Embryonic facial prominence (tissue), 1 donor: ENCODE measurements around the gene HNRNPA2B1.
"Not testable (repeated sequence)": the region's sequence is repeated elsewhere in the genome, so short reads cannot be mapped to it uniquely, and the experiment has no call there.

Experiments
- DNase-seq: peaks from one replicate; pipeline ENCODE4 v3.0.0-alpha.2; 2016; ENCODE audit errors: extremely low spot score

HNRNPA2B1 gene

GRCh38 chr7:26166684-26167266 lies 33.8 kb downstream of the HNRNPA2B1 start:
- DNase-seq: no peak

- DNase-seq: no peak
Measured at GRCh38 chr7:26165950-26166683, 34.4 kb downstream of the HNRNPA2B1 start.

- DNase-seq: not testable (repeated sequence)
Measured at GRCh38 chr7:26163804-26164203, 36.7 kb downstream of the HNRNPA2B1 start.

GRCh38 chr7:26162431-26162830 lies 38.1 kb downstream of the HNRNPA2B1 start:
- DNase-seq: no peak

GRCh38 chr7:26160896-26161295 lies 39.6 kb downstream of the HNRNPA2B1 start:
- no peak for DNase-seq

- DNase-seq: no peak
Measured at GRCh38 chr7:26159243-26159642, 41.3 kb downstream of the HNRNPA2B1 start.

- no peak for DNase-seq
Measured at GRCh38 chr7:26157520-26158105, 42.9 kb downstream of the HNRNPA2B1 start.

- no peak for DNase-seq
Measured at GRCh38 chr7:26156451-26157420, 43.8 kb downstream of the HNRNPA2B1 start.

GRCh38 chr7:26155531-26156375 lies 44.8 kb downstream of the HNRNPA2B1 start:
- no peak for DNase-seq

- no peak for DNase-seq
Measured at GRCh38 chr7:26153823-26154783, 46.4 kb downstream of the HNRNPA2B1 start.

- DNase-seq: no peak
Measured at GRCh38 chr7:26153241-26153822, 47.2 kb downstream of the HNRNPA2B1 start.

- DNase-seq: not testable (repeated sequence)
Measured at GRCh38 chr7:26152782-26153240, 47.7 kb downstream of the HNRNPA2B1 start.

GRCh38 chr7:26151953-26152781 lies 48.4 kb downstream of the HNRNPA2B1 start, which contains the start of gene NFE2L3:
Gene NFE2L3, plus strand, starts transcription at chr7:26152198. Its CDS starts 301 bp downstream, at chr7:26152499.
- DNase-seq: no peak

GRCh38 chr7:26151650-26151952 lies 48.9 kb downstream of the HNRNPA2B1 start:
- no peak for DNase-seq

GRCh38 chr7:26151096-26151495 lies 49.5 kb downstream of the HNRNPA2B1 start:
- DNase-seq: no peak

GRCh38 chr7:26149391-26149977 lies 51.1 kb downstream of the HNRNPA2B1 start:
- DNase-seq: no peak

GRCh38 chr7:26148307-26148700 lies 52.2 kb downstream of the HNRNPA2B1 start:
- DNase-seq: not testable (repeated sequence)
